HuH-7 (cell line): ENCODE measurements around the gene AGRN.

Experiments
- DNase-seq: peaks from one replicate; pipeline ENCODE4 v3.0.0; 2011; ENCODE audit warnings: low spot score

The AGRN gene

DNA sequence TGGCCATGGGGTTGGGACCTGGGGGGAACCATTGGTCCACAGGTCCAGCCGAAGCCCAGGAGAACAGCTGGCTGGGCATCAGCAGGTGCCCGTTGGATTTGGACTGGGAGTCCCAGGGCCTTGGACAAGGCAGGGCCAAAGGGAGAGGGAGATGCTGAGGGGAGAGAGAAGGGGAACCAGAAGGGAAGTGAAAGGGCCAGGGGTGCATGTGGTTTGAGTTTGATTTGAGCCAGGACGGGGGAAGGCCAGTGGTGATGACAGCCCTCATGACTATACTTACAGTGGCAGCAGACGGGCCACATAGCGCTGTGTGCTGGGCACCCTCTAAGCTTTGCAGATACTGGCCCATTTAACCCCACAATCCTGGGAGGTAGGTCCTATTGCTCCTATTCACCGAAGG, 18.8 kb downstream of the AGRN start:
- DNase-seq: no peak

GRCh38 chr1:1039145-1039910, 19.4 kb downstream of the AGRN start:
- DNase-seq: no peak

GRCh38 chr1:1040004-1040991, 20.4 kb downstream of the AGRN start:
- peak; percentile 94 for DNase-seq

DNA sequence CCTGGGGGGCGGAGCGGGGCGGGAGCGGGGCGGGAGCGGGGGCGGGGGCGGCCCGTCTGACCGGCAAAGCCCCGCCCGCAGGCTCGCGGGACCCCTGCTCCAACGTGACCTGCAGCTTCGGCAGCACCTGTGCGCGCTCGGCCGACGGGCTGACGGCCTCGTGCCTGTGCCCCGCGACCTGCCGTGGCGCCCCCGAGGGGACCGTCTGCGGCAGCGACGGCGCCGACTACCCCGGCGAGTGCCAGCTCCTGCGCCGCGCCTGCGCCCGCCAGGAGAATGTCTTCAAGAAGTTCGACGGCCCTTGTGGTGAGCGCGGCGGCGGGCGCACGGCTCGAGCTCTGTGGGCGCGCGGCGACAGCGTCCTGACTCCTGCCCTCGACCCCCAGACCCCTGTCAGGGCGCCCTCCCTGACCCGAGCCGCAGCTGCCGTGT, 21.2 kb downstream of the AGRN start:
- no peak for DNase-seq

DNA sequence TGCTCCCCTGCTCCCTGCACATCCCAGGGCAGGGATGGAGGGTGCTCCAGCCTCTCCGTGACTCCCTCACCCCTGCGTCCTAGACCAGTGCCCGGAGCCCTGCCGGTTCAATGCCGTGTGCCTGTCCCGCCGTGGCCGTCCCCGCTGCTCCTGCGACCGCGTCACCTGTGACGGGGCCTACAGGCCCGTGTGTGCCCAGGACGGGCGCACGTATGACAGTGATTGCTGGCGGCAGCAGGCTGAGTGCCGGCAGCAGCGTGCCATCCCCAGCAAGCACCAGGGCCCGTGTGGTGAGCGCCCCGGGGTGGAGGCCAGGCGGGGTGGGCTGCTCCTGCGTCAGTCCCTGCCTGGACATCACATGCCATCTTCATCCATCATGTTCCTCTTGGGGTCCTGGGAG, 22.0 kb downstream of the AGRN start:
- no peak for DNase-seq

GRCh38 chr1:1042835-1043234, 22.9 kb downstream of the AGRN start:
- DNase-seq: no peak

DNA sequence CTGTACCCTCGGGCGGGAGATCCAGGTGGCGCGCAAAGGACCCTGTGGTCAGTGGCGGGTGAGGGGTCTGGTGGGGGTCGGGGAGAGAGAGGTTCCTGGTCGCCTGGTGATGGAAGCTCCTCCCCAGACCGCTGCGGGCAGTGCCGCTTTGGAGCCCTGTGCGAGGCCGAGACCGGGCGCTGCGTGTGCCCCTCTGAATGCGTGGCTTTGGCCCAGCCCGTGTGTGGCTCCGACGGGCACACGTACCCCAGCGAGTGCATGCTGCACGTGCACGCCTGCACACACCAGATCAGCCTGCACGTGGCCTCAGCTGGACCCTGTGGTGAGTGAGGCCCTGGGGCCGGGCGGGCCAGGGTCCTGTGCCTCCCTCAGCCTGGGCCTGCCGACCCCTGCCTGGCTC, 23.5 kb downstream of the AGRN start:
- no peak for DNase-seq

DNA sequence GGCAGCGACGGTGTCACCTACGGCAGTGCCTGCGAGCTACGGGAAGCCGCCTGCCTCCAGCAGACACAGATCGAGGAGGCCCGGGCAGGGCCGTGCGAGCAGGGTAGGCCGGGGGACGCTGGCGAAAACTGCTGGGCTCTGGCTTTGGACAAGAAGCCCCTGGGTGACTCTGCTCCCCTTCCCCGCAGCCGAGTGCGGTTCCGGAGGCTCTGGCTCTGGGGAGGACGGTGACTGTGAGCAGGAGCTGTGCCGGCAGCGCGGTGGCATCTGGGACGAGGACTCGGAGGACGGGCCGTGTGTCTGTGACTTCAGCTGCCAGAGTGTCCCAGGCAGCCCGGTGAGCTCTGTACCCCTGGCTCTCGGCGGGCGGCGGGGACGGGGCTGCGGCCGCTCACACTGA, 24.0 kb downstream of the AGRN start:
- DNase-seq: no peak

DNA sequence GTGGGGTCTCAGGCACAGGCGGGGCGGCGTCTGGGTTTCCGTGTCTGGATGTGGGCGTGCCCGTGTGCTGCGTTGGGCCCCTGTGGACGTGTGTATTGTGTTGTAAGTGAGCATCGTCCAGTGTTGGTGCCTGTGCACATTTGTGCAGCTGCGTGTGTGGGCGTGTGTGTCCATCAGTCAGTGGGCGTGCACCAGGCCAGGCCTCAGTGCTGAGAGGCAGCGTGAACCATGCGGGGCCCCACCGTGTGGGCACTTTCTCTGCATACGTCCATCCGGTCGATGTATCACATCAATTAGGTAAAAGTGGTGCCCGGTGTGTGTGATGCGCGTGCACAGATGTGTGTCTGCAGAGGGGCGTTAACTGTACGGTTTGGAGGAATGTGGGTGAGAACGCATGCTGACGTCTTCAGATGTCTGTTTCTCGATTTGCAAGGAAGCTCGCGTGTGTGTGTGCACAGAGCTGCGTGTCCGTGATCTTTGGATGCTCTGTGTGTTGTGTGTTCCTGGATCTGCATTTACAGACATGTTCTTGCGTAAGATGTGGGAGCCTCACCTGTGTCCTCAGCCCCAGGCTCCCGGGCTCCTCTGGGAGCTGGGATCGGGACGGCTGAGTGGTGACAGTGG, 24.6 kb downstream of the AGRN start:
- DNase-seq: no peak

- DNase-seq: no peak
Measured at GRCh38 chr1:1045129-1045528, 25.2 kb downstream of the AGRN start.

GRCh38 chr1:1046243-1046642, 26.3 kb downstream of the AGRN start:
- DNase-seq: no peak

DNA sequence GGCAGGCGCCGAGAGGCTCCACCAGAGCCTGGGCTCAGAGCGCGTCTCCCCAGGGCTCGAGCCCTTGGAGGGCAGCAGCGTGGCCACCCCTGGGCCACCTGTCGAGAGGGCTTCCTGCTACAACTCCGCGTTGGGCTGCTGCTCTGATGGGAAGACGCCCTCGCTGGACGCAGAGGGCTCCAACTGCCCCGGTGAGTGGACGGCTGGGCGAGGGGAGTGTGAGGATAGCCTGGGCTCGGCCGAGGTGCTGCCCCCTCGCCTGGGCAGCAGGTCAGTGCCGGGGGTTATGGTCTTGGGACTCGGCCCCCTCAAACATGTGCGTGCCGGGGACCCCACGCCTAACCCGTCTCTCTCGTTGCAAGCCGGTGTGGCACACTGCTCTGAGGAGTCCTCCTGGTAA, 26.8 kb downstream of the AGRN start:
- DNase-seq: no peak

- no peak for DNase-seq
Measured at GRCh38 chr1:1047407-1047806, 27.5 kb downstream of the AGRN start.

GRCh38 chr1:1047963-1048362, 28.0 kb downstream of the AGRN start:
- no peak for DNase-seq

- no peak for DNase-seq
Measured at GRCh38 chr1:1048765-1049164, 28.8 kb downstream of the AGRN start.

DNA sequence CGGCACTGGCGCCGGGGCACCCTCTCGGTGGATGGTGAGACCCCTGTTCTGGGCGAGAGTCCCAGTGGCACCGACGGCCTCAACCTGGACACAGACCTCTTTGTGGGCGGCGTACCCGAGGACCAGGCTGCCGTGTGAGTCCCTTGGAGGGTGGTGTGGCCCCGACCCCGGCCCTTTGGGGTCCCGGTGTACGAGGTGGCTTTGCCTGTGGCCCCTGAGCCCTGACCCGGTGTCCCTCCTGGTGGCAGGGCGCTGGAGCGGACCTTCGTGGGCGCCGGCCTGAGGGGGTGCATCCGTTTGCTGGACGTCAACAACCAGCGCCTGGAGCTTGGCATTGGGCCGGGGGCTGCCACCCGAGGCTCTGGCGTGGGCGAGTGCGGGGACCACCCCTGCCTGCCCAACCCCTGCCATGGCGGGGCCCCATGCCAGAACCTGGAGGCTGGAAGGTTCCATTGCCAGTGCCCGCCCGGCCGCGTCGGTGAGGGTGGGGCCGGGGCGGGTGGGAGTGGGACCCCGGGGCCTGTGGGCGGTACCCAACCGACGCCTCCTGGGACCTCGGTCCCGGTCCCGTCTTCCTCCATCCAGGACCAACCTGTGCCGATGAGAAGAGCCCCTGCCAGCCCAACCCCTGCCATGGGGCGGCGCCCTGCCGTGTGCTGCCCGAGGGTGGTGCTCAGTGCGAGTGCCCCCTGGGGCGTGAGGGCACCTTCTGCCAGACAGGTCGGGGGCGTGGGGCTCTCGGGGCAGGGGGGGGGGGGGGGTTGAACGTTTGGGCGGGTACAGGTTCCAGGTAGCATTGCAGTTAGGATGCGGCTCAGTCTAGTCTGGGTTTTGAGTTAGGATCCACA, 29.6 kb downstream of the AGRN start:
- DNase-seq: no peak

- DNase-seq: no peak
Measured at GRCh38 chr1:1050577-1051052, 30.7 kb downstream of the AGRN start.

DNA sequence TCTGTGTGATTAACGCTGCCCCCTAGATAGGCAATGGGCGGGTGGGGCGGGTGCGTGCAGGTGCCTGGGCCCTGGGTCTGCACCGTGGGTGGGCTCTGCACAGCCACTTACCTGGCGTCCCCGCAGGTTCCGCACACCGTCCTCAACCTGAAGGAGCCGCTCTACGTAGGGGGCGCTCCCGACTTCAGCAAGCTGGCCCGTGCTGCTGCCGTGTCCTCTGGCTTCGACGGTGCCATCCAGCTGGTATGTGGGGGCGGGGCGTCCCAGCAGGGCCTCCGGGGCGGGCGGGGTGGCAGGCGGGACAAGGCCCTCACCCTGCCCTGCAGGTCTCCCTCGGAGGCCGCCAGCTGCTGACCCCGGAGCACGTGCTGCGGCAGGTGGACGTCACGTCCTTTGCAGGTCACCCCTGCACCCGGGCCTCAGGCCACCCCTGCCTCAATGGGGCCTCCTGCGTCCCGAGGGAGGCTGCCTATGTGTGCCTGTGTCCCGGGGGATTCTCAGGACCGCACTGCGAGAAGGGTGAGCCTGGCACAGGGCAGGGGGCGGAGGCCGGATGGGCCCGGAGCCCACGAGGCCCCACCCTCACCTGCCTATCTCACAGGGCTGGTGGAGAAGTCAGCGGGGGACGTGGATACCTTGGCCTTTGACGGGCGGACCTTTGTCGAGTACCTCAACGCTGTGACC, 31.3 kb downstream of the AGRN start:
- no peak for DNase-seq

GRCh38 chr1:1052003-1052840, 32.3 kb downstream of the AGRN start:
- no peak for DNase-seq

- DNase-seq: no peak
Measured at GRCh38 chr1:1053022-1053421, 33.1 kb downstream of the AGRN start.
